NCI-H2171 treated with DMSO at 0.1 percent for 48 hours (cell line): ENCODE data around the gene FCER2.

ENCODE experiments used
- DNase-seq: peaks from one replicate; lab custom pipeline; 2025; lab: John Stamatoyannopoulos, UW

The FCER2 gene

GRCh38 chr19:7676854-7677253 is 25.1 kb downstream of the FCER2 start, which contains the start of gene MCEMP1:
Gene MCEMP1, plus strand, starts transcription at chr19:7677090. Its CDS starts 31 bp downstream, at chr19:7677121.
- DNase-seq = no peak

GRCh38 chr19:7676376-7676775 is 25.6 kb downstream of the FCER2 start:
- no peak for DNase-seq

DNA sequence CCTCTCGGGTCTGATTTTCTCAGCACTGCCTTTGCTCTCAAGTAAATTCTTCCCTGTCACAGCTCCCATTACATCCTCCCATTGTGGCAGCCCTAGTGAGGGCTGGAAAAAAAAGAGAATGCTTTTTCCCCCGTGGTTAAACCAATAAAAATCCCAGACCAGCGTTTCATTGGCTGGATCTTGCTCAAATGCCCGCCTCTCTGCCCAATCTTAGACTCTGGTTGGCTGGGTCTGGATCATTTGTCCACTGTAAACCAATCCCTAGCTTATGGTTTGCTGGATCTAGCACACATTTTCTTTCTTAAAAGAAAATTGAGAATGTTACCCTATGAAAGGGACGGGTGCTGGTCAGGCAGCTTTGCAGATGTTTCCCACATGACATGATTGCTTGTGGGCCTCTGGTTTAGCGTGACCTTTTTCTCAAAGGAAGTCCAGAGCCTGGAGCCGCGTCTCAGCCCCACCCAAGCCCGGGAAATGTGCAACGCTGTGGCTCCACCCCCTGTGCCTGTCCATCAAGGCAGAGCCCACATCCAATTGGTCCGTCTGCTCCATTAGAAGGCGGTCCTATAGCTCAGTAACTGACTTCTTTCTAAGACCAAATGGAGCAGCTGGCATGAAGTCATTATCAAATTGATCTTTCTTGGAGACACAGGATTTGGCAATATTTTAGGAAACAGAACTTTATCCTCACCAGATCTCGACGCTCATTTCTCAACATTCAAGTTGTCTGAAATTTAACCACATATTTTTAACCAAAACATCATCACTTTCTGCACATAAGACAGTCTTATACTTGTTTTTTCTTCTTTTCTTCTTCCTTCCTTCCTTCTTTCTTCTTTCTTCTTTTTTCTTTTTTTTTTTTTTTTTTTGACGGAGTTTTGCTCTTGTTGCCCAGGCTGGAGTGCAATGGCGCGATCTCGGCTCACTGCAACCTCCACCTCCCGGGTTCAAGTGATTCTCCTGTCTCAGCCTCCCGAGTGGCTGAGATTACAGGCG is 27.6 kb downstream of the FCER2 start:
- DNase-seq = peak; percentile 86

GRCh38 chr19:7672522-7672921 is 29.4 kb downstream of the FCER2 start:
- DNase-seq = no peak

DNA sequence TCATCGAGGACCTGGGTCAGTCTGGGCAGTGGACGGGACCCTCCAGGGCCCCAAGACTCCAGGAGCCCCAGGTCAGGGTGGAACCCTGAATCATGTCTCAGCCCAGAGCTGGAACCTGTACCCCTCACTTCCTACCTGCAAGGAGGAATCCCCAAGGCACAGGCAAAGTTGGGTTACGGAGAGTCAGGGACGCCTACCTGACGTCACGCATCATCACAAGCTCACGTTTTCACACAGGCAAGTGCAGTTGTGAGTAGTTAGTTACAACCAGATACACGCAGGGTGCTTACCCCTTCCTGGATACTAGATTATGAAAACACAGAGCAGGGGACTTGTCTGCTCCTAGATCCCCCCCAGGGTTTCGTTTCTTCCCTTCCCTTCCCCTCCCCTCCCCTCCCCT is 31.1 kb downstream of the FCER2 start:
- DNase-seq = no peak

DNA sequence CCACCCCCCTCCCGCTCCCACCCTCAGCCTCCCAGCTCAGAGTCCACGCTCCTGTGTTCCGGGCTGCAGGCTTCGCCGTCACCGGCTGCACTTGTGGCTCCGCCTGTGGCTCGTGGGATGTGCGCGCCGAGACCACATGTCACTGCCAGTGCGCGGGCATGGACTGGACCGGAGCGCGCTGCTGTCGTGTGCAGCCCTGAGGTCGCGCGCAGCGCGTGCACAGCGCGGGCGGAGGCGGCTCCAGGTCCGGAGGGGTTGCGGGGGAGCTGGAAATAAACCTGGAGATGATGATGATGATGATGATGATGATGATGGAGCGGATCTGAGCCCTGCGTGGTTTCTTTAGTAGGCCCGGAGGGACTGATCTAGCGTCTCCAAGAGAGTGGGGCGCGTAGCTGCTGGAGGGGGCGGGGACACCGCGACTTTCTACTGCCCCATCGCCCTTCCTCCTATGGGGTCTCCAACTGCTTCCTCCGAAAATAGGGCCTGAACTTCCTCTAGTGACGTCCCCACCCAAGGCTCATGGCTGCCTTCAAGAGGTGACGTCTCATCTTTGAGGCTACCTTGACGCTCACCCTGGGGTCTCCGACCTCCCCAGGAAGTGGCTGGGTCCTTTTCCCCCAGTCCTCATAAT is 31.7 kb downstream of the FCER2 start:
- no peak for DNase-seq

- no peak for DNase-seq
Measured at GRCh38 chr19:7669641-7670040, 32.3 kb downstream of the FCER2 start.

DNA sequence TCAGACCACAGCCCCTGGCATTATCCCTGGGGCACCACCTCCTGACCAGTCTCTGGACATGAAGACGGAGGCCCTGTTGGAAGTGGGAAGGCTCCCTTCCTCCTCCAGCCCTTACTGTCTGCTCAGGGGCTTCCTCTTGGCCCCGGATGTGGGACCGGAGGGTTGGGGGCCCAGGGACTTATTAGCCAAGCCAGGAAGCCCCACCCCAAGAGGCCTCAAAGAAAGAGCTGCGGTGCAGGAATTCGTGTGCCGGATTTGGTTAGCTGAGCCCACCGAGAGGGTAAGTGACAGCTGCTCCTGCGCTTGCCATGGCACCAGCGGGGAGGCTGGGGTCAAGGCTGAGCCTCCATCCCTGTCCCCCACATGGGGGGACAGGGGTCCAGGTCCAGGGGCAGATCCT is 33.1 kb downstream of the FCER2 start, which contains the start of gene RETN:
RETN (plus strand) TSS at position 208 of the 400 bp plus-strand sequence. CDS start 278 bp downstream, outside the sequence.
- DNase-seq = no peak

DNA sequence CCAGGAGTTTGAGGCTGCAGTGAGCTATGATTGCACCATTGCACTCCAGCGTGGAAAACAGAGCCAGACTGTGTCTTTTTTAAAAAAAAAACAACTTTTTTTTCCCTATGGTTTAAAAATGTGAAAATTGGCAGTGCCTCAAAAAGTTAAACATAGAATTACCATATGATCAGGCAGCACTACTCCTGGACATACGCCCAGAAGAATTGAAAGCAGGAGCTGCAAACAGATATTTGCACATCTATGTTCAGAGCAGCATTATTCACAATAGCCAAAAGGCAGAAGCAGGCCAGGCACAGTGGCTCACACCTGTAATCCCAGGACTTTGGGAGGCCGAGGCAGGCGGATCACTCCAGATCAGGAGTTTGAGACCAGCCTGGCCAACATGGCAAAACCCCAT is 36.9 kb downstream of the FCER2 start:
- DNase-seq = no peak

DNA sequence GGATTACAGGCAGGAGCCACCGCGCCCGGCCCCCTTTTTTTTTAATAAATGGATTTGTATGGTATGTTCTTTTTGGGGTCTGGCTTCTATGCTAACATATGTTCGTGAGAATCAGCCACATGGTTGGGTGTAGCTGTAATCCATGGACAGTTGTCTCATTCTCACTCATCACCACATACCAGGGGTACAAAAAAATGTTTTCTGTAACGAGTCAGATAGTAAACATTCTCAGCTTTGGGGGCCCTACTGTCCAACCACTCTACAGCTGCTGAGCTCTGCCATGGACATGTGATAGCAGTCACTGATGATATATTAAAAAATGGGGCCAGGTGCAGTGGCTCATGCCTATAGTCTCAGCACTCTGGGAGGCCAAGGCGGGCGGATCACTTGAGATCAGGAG is 38.2 kb downstream of the FCER2 start:
- no peak for DNase-seq

- DNase-seq = no peak
Measured at GRCh38 chr19:7662657-7663056, 39.3 kb downstream of the FCER2 start.

DNA sequence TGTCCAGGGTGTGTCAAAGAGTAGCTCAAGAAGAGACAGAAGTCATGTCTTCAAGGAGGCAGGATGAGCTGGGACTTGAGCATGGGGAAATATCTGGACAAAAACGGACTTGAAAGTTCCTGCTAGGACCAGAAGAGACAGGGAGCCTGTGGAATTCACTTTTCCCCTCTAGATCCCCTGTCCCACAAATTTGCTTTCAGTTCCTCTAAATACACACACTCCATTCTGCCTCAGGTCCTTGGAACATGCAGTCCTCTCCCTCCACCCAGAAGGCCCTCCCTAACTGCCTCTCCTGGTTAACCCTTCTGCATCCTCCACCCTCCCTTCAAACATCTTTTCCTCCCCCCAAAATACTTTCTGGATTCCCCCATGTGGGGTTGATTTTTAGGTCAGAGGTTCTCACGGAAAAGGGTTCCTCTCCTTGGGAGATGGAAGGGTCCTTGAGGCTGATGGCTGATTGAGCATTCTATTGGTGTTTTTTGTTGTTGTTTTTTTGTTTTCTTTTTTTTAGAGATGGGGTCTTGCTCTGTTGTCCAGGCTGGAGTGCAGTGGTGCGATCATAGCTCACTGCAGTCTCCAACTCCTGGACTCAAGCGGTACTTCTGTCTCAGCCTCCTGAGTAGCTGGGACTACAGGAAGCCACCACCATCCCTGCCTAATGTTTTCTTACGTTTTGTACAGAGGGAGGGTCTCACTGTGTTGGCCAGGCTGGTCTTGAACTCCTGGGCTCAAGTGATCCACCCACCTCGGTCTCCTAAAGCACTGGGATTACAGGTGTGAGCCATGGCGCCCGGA is 40.0 kb downstream of the FCER2 start:
- DNase-seq = no peak

DNA sequence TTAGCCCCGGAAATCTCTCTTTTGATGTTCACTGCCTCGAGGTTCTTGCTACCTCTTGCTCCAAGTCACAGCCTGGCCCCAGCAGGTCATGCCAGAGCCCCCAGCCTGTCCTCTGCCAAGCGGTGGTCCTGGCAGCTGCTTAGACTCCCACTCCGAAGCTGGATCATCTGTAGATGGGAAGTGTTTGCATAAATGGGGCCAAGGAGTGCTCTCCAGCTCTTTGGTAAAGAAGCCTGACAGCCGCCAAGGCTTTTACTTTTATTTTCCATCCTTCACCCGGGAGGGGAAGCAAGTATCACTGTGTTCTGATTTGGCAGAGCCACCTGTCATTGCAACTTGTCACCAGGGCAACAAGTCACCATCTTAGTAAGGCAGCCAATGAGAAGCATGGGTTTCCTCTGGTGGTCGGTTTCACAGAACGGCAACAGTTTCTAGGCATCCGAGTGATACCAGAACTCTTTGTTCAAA is 43.7 kb downstream of the FCER2 start:
- DNase-seq = peak; percentile 14

GRCh38 chr19:7657131-7657751 is 44.7 kb downstream of the FCER2 start:
- no peak for DNase-seq

DNA sequence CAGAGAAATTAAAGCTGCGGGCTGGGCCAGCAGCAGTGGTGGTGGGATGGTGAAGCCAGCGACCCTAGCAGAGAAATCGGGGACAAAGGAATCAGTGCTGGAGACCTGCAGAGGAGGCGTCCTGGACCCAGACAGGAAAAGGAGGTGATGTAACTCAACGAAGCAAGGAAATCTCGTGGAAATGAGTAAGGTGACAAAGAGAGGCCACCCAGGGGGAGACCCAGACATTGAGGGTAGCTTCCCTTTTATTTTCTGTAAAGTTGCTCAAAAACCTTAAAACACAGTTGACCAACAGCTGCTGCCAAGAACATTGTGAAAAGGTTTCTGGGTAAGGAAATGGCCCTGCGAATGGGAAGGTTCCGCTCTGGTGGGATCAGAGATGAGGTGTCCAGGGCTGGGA is 46.4 kb downstream of the FCER2 start:
- no peak for DNase-seq

- DNase-seq = no peak
Measured at GRCh38 chr19:7654401-7654800, 47.5 kb downstream of the FCER2 start.

DNA sequence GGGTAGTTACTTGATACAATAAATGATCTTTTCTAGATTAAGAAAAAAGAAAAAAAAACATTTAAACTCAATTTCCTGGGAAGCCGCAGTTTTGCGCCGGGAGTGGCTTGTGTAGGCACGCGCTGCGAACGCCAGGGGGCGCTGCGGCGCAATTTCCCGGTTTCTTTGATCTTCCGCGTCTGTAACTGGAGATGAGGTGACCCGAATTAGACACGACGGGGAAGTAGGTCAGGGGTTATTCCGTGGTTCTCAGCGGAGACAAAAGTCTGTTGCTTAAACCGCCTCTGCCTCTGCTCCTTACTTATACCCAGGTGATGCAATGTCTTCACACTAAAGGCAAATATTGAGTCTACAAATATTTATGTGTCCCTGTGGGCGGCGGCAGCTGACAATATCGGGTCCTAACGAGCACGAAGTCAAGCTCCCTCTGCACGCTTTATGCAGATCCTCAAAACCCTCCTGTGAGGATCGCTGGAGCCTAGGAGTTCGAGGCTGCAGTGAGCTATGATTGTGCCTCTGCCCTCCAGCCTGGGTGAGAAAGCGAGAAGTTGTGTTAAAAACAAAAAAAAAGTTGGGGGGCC is 49.8 kb downstream of the FCER2 start:
- peak; percentile 88 for DNase-seq

DNA sequence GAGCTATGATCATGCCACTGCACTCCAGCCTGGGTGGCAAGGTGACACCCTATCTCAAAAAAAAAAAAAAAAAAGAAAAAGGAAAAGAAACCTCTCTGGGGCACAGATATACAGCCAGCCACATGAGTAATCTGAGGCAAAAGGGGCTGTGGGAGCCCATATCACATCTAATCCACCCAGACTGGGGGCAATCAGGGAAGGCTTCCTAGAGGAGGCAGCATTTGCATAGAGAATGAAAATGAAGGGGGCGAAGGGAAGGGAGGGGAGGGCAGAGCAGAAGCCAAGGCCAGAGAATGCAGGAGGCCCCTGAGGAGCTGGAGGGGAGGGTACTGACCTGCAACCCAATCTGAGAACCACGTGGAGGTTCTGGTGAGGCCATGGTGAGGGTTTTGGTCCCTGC is 51.8 kb downstream of the FCER2 start:
- no peak for DNase-seq

- DNase-seq = no peak
Measured at GRCh38 chr19:7648265-7649014, 53.5 kb downstream of the FCER2 start.

DNA sequence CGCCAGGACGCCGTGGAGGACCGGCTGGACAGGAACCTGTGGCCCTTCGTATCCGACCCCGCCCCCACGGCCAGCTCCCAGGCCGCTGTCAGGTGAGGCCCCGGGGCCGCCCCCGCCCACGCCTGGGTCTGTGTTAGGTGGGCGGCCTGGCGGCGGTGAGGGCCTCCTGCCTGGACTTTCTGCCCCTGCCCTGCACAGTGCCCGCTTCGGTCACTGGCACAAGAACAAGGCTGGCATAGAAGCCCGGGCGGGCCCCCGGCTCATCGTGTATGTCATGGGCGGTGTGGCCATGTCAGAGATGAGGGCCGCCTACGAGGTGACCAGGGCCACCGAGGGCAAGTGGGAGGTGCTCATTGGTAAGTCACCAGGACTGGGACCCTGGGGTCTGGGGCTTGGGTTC is 54.8 kb downstream of the FCER2 start:
- DNase-seq = no peak

GRCh38 chr19:7646426-7646700 is 55.6 kb downstream of the FCER2 start:
- DNase-seq = no peak
